GM12872 (cell line): ENCODE measurements around the gene NRIP3.

Source experiments
- CTCF ChIP-seq: IDR thresholded peaks from 3 replicates; pipeline ENCODE4 v1.5.1; 2011; ENCODE audit warnings: low read depth, mild to moderate bottlenecking, low read length, moderate library complexity; ENCODE audit not compliant: insufficient read depth

The NRIP3 gene

GRCh38 chr11:9039863-9040262 is 36.1 kb upstream of the NRIP3 start:
- TF ChIP-seq CTCF, result no peak

- TF ChIP-seq CTCF, result no peak
Observed at GRCh38 chr11:9039198-9039597, 35.4 kb upstream of the NRIP3 start.

GRCh38 chr11:9038541-9038940 is 34.7 kb upstream of the NRIP3 start:
- no peak for TF ChIP-seq CTCF

- TF ChIP-seq CTCF, result no peak
Observed at GRCh38 chr11:9037963-9038362, 34.2 kb upstream of the NRIP3 start.

DNA sequence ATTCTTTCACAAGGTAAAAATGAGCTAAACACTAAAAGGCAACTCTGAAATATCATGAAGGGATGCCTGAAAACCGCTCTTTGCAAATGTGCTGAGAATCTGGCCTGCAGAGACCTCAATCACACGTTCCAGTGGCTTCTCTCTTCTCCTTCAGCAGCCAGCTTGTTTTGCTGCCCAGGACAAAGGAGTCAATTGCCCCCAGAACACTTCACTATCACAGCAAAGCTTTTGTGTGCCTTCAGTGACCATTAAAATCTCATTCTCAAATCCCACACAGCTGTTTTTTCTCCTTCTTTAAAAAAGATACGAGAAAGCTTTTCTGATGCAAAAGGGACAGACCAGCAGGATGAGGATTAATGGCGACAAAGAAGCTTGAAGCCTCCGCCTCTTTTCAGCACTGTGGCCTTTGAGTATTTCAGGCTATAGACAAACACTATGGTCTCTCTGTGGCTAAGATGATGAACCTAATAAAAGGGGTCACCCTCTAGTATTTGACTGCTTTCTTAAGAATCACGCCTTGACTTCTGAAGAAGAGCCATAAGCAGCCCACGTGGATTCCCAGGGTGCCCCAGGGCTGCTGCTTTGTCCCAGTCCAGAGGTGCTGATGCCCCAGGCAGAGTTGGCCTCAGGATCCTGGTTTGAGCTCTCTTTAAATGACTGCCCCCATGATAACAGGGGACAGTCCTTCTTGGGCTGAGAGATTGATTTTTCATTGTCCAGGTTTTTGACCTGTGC is 33.4 kb upstream of the NRIP3 start:
- no peak for TF ChIP-seq CTCF

DNA sequence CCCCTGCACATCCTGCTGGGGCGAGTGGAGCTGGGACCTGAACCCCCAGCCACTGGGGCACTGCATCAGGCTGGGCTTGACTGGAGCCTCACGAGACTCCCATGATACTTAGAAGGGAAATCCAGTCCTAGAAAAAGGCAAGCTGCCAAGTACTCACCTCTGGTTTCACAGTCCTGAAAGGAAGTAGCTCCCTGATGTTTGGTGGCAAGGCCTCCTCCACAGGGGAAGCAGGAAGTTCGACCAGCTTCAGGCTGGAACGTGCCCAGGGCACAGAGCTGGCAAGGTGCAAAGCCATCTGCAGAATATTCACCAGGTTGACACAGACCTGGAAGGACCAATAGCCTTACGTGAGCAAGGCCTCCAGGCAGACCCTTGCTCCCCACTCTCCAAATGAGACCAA is 26.8 kb upstream of the NRIP3 start:
- TF ChIP-seq CTCF, result no peak

DNA sequence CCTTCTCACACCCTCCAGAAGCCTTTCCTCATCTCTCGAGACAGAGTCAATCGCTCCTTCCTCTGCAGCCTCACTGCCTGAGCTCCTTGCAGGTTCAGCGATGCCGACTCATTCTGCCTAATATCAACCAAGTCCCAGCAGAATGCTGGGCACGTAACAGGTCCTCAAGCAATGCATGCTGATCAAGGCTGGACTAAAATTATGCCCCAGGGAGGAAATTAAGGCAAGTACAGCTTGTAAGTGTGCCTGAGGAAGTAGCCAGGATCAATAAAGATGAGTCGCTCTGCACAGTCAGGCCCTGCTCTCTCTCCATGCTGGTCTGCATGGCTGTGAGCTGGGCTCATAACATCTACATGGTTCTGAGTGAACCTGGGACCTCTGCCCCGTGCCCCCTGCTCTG is 25.6 kb upstream of the NRIP3 start:
- no peak for TF ChIP-seq CTCF
